Measurements from ENCODE around the gene WBP1L. TPM values are rescaled to one million over a fixed set of nuclear protein-coding genes. Genes with fewer than 3 reads are reported as not detected.
A peak's percentile ranks its signal among the peaks of the same experiment; 100 is the strongest.
"Not testable (repeated sequence)": the region's sequence is repeated elsewhere in the genome, so short reads cannot be mapped to it uniquely, and the experiment has no call there.

Gene WBP1L
- polyA plus RNA-seq, 5 donors = 37.6 to 46.4 (median 40.9) TPM

DNA sequence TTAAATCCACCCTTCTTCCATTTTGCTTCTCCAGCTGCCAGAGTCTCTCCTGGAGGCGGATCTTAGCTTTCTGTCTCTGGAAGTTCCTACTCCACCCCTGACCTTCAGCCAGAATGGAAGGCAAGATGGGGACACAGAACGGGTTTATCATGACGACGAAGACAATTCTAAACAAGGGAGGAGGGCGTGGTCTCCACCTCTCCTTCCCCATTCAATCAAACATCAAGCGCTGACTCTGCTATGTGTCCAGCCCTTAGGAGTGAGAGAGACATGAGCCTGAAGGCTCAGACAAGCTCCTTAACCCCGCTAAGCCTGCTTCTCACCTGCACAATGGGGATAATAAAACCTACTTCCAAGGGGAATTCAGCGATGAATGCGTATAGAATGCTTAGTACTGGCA lies 90.4 kb downstream of the WBP1L start:
- no peak for DNase-seq

DNA sequence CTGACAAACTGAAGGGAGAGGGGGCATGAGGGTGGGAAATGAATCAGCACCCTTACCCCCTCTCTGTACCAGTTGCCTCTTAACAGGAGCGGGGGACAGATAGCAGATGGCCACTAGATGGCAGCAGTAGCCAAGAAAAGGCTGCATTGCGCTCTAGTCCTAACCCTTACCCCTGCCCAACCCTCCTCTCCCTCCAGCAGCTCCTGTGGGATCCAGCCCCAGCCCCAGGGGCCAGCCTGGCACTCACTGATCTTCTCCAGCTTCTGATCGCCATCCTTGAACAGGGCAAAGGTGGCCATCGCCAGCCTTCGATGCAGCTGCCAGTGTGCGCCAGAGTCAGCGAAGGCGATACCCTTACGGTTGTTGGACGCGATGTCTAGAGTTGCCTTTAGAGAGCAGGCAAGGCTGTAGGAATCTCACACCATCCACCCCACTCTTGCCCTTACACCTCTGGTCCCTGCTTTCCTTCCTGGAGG lies 91.3 kb downstream of the WBP1L start:
- peak in 1 of 2 donors; percentile 72 for DNase-seq

- no peak for DNase-seq
Measured at GRCh38 chr10:102837230-102837721, 93.5 kb downstream of the WBP1L start, which contains the start of gene CYP17A1. CYP17A1 (minus strand) TSS chr10:102837413; CDS start chr10:102837361, 52 bp downstream.

GRCh38 chr10:102838276-102838927 lies 94.7 kb downstream of the WBP1L start:
- not testable (repeated sequence) for DNase-seq

DNA sequence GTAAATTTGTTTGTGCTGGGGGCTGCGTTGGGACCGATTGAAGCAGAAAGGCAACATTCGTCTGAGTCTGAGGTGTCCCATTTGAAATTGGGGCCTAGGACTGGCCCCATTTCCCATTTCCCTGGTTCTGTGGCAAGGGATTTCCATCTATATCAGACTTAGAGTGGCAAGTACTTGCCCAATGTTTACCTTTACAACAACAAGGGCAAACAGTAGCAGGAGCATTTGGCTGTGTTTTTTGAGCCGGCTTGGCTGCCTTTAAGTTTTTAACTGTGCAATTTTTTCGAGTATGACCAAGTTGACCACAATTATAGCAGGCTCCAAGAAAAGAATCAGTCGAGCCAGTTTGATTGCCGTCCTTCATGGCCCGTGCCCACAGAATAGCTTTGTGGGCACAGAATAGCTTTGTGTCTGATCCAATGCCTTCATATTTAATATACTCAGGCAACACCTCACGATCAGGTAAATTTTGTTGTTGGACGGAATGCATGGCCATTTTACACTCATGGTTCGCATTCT lies 98.1 kb downstream of the WBP1L start:
- DNase-seq = no peak

DNA sequence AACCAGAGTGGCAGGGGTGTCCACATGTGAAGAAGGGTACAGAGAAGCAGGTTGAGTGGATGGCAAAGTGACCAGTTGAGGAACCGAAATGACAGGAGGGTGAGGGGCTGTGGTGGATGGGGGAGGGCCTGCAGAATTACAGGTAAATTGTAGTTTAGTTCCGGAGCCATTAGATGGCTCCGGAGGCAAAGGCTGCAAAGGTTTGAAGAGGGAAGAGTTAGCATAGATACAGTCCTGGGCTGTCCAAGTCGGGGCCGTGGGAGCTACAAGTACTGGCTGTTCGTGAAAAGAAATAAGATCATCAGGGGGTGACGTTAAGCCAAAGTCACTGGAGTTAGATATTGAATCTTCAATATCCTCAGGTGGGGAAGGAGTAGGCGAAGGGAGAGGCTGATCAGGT lies 99.4 kb downstream of the WBP1L start:
- DNase-seq = not testable (repeated sequence)

DNA sequence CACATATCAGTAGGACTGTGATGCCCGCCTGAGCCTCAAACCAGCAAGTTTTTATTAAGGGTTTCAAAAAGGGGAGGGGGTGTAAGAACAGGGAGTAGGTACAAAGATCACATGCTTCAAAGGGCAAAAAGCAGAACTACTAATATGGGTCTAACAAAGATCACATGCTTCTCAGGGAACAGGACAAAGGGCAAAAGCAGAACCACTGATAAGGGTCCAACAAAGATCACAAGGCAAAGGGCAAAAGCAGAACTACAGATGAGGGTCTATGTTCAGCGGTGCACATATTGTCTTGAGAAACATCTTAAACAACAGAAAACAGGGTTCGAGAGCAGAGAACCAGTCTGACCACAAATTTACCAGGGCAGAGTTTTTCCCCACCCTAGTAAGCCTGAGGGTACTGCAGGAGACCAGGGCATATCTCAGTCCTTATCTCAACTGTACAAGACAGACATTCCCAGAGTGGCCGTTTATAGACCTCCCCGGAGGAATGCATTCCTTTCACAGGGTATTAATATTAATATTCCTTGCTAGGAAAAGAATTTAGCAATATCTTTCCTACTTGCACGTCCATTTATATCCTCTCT lies 100.5 kb downstream of the WBP1L start:
- not testable (repeated sequence) for DNase-seq

- no peak for DNase-seq
Measured at GRCh38 chr10:102845352-102845902, 101.7 kb downstream of the WBP1L start.

DNA sequence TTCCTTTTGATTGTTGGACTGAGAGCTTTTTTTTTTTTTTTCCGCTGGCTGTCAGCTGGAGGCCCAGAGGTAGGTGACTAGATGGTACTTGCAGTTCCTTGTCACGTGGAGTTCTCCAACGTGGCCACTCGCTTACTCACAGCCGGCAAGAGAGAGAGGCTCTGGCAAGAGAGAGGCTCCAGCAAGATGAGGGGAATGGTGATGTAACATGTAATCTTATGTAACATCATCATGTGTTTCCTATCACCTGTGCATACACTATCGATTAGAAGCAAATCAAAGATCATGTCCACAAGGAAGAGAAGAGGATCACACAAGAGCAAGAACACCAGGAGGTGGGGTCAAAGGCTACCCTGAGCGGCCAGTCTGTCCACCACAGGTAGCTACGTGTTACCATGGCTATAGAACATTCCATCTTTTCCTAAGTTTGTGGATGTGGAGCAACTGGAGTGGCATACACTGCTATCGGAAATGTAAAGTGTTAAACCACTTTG lies 106.3 kb downstream of the WBP1L start:
- DNase-seq = no peak

DNA sequence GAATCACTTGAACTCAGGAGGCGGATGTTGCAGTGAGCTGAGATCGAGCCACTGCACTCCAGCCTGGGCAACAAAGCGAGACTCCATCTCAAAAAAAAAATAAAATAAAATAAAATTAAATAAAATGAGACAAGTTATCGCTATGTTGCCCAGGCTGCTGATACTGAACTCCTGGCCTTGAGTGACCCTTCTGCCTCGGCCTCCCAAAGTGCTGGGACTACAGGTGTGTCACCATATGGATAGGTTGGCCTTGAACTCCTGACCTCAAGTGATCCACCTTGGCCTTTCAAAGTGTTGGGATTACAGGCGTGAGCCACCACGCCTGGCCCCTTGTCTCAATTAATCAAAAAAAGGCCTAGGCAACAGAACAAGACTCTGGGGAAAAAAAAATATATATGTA lies 109.5 kb downstream of the WBP1L start:
- not testable (repeated sequence) for DNase-seq

GRCh38 chr10:102855731-102856436 lies 112.1 kb downstream of the WBP1L start:
- DNase-seq = not testable (repeated sequence)

DNA sequence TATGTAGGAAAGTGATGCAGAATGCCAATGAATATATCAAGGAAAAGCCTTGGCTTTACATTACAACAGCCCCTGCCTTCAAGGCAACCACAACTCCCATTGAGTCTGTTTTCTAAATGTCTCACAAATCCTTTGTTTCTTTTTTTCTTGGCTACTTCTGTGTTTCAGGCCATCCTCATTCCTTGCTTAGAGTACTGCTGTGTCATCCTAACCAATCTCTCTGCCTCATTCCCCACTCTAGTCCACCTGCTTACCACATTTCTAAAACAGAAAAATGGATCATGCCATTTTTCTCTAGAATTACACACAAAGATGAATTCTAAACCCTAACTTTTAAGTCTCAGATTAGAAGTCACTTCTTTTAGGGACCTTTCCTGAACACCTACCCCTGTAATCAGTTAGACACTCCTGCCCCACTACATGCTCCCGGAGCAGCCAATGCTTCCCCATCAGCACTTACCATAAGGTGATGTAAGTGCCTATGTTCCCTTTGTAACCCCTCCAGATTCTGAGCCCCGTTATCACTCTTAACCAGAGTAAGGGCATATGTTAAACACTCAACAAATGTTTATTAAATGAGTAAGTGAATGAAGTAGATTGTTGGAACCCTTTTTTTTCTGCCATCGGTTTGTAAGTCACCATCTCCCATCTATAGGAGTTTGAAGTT lies 113.1 kb downstream of the WBP1L start:
- DNase-seq = no peak

DNA sequence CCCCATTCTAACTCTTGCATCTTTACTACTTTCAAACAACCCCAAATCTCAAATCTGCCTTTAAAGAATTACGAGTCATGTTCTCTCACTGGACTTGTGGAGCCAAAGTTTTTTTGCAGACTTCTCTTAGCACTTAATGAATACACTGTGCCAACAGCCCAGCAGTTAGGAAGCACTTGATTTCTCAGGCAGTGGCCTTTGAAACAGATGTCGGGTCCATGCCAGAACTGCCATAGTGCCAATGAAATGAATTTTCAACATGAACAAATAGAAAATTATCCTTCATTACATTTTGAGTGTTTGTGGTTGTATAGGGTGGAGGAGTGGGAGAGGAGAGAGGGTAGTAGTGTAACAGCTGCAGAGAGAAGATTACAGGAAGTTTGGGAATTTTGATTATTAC lies 116.2 kb downstream of the WBP1L start:
- peak in 1 of 2 donors; percentile 9 for DNase-seq

DNA sequence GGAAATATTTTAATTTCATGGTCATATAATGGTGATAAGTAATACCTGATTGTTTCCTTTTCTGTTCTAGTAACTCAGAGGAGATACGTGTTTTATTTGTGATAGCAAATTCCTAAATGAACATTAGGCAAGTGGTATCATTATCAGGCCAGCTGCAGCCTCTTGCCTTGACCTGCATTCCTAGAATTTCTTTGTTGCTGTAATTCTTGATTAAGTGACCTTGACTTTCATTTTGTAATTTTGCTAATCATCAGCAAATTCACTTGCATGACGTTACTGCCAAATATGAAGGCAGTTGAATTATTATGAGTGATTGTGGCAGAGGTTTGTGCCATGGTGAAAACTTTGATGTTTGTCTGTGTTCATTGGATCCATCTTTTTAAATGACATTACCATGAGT lies 119.9 kb downstream of the WBP1L start:
- DNase-seq = no peak

GRCh38 chr10:102865620-102866019 lies 121.9 kb downstream of the WBP1L start:
- DNase-seq = no peak

Other genes starting within 250 kb of the WBP1L start
- gene ACTR1A, start 241.2 kb upstream of the WBP1L start, polyA plus RNA-seq (ENCODE audit: insufficient read depth in 1 of 5, insufficient read length in 5 of 5, low replicate concordance in 1 of 5) = 10 to 100 TPM; 79.6 to 93.3 (median 85.8) TPM
- gene SUFU, start 240.0 kb upstream of the WBP1L start, polyA plus RNA-seq (ENCODE audit: insufficient read depth in 1 of 5, insufficient read length in 5 of 5, low replicate concordance in 1 of 5) = 10 to 100 TPM; 22.0 to 29.7 (median 27.2) TPM
- gene TRIM8, start 99.5 kb upstream of the WBP1L start, polyA plus RNA-seq (ENCODE audit: insufficient read depth in 1 of 5, insufficient read length in 5 of 5, low replicate concordance in 1 of 5) = 100 to 1,000 TPM in 2 of 5 donors, 10 to 100 TPM in 3; 68.5 to 132 (median 95.1) TPM
- gene ARL3, start 29.6 kb upstream of the WBP1L start, polyA plus RNA-seq (ENCODE audit: insufficient read depth in 1 of 5, insufficient read length in 5 of 5, low replicate concordance in 1 of 5) = 10 to 100 TPM; 20.5 to 23.5 (median 22.6) TPM
- gene SFXN2, start 29.3 kb upstream of the WBP1L start, polyA plus RNA-seq (ENCODE audit: insufficient read depth in 1 of 5, insufficient read length in 5 of 5, low replicate concordance in 1 of 5) = 10 to 100 TPM; 14.5 to 18.6 (median 17.1) TPM
- gene CYP17A1, start 93.5 kb downstream of the WBP1L start, polyA plus RNA-seq (ENCODE audit: insufficient read depth in 1 of 5, insufficient read length in 5 of 5, low replicate concordance in 1 of 5) = under 1 TPM; 0.09 to 0.51 (median 0.22) TPM
- gene BORCS7, start 110.3 kb downstream of the WBP1L start, polyA plus RNA-seq (ENCODE audit: insufficient read depth in 1 of 5, insufficient read length in 5 of 5, low replicate concordance in 1 of 5) = 10 to 100 TPM; 40.6 to 57.2 (median 46.9) TPM
- 10 to 100 TPM; 11.5 to 23.7 (median 18.3) TPM for gene AS3MT, start 125.5 kb downstream of the WBP1L start, polyA plus RNA-seq (ENCODE audit: insufficient read depth in 1 of 5, insufficient read length in 5 of 5, low replicate concordance in 1 of 5)
- gene CNNM2, start 174.3 kb downstream of the WBP1L start, polyA plus RNA-seq (ENCODE audit: insufficient read depth in 1 of 5, insufficient read length in 5 of 5, low replicate concordance in 1 of 5) = 1 to 10 TPM; 5.8 to 9.4 (median 6.1) TPM